Peyer's patch (tissue), 4 donors: ENCODE data around the gene MPZL3. TPM values are rescaled to one million over a fixed set of nuclear protein-coding genes. Genes with fewer than 3 reads are reported as not detected.
"Not testable (repeated sequence)": the region's sequence is repeated elsewhere in the genome, so short reads cannot be mapped to it uniquely, and the experiment has no call there.

Experiments used
- DNase-seq, 3 donors: peaks; one replicate each; pipeline ENCODE4 v3.0.0-alpha.2; 2017 to 2019
- H3K27ac ChIP-seq, 4 donors: fragments of 200-600 bp; sonication (generic); one replicate each; pipeline ENCODE4 v1.5.1; 2016 to 2019
- H3K27me3 ChIP-seq, 2 donors: fragments of 200-600 bp; sonication (generic); one replicate each; pipeline ENCODE4 v1.5.1; 2019
- H3K36me3 ChIP-seq, 3 donors: fragments of 200-600 bp; sonication (generic); one replicate each; pipeline ENCODE4 v1.5.1; 2016 to 2019
- H3K4me1 ChIP-seq, 4 donors: fragments of 200-600 bp; sonication (generic); one replicate each; pipeline ENCODE4 v1.5.1; 2016 to 2019
- H3K4me3 ChIP-seq, 4 donors: fragments of 200-600 bp; sonication (generic); 1 replicate in 3 of 4; 2 replicates in 1 of 4; pipeline ENCODE4 v1.5.1; 2016 to 2019; ENCODE audit warnings: mild to moderate bottlenecking in 1 of 4
- H3K9me3 ChIP-seq, 4 donors: fragments of 200-600 bp; sonication (generic); one replicate each; pipeline ENCODE4 v1.5.1; 2016 to 2019; ENCODE audit warnings: mild to moderate bottlenecking in 1 of 4
- POLR2A ChIP-seq, 2 donors: fragments of 450-650 bp; IDR thresholded peaks; one replicate each; pipeline ENCODE4 v1.5.1; 2017; ENCODE audit warnings: antibody characterized with exemption in 2 of 2, mild to moderate bottlenecking in 2 of 2, moderate library complexity in 2 of 2
- small RNA-seq, 2 donors: library from RNA; depleted of rRNA; stranded (forward); fragments of <200 nt; gene quantifications; one replicate each; pipeline ENCODE3, GENCODE V24; 2016
- total RNA-seq, 4 donors: library from RNA; depleted of rRNA; stranded (reverse); fragments of >200 nt; gene quantifications; one replicate each; pipeline ENCODE4 v1.1.0, GENCODE V29; 2016
- TF ChIP-seq, protein P1 (sequence below), 6 experiments: fragments of 450-650 bp in 4 of 6; fragments of 200-600 bp in 2 of 6; sonication (generic) in 1 of 6; IDR thresholded peaks; one replicate each; pipeline ENCODE4 v1.5.1; 2017 to 2019; ENCODE audit warnings: antibody characterized with exemption in 6 of 6, mild to moderate bottlenecking in 3 of 6, moderate library complexity in 1 of 6

The MPZL3 gene
- total RNA-seq, 4 donors from 2014 or later = 0.83 to 15.4 (median 7.8) TPM

- H3K4me3 ChIP-seq = no peak overlapping the region
- H3K27me3 ChIP-seq = no peaks in the 10 kb centered on the region
- H3K27ac ChIP-seq = no peak overlapping the region
- TF ChIP-seq POLR2A (IDR thresholded peaks at IDR 0.05) = no peak
- TF ChIP-seq, protein P1, sequence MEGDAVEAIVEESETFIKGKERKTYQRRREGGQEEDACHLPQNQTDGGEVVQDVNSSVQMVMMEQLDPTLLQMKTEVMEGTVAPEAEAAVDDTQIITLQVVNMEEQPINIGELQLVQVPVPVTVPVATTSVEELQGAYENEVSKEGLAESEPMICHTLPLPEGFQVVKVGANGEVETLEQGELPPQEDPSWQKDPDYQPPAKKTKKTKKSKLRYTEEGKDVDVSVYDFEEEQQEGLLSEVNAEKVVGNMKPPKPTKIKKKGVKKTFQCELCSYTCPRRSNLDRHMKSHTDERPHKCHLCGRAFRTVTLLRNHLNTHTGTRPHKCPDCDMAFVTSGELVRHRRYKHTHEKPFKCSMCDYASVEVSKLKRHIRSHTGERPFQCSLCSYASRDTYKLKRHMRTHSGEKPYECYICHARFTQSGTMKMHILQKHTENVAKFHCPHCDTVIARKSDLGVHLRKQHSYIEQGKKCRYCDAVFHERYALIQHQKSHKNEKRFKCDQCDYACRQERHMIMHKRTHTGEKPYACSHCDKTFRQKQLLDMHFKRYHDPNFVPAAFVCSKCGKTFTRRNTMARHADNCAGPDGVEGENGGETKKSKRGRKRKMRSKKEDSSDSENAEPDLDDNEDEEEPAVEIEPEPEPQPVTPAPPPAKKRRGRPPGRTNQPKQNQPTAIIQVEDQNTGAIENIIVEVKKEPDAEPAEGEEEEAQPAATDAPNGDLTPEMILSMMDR (IDR thresholded peaks at IDR 0.05) = no peak
- DNase-seq = no peak
- H3K36me3 ChIP-seq = no peaks in the 10 kb centered on the region
- peaks cover 0 to 2% (median 0%) of the 10 kb centered on the region in 4 donors for H3K9me3 ChIP-seq
- H3K4me1 ChIP-seq = no peaks in the 10 kb centered on the region
Measured at GRCh38 chr11:118186346-118187107, 65.6 kb downstream of the MPZL3 start.

DNA sequence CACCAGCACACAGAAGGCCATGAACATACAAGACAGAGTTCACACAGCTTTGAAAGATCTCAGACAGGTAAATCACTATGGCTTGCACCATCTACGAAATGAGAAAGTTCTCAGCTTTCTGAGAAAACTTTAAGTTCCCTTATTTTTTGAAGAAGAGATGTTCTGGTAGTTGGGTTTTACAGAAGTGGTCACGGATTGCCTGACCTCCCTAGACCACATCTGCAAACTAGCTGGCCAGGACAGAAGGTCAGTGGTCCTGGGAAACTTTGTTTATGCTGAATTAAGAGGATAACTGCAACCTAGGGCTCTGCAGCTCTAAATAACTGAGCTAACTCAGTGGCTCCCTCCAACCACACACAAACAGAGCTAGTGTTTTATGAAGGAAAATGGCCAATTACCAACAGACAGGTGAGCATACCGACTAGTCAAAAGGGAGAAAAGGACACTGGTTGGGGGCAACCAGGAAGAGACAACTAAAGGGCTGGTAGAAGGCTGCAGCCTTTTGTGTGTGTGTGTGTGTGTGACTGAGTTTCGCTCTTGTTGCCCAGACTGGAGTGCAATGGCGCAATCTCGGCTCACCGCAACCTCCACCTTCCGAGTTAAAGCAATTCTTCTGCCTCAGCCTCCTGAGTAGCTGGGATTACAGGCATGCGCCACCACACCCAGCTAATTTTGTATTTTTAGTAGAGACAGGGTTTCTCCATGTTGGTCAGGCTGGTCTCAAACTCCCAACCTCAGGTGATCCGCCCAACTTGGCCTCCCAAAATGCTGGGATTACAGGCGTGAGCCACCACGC lies 67.2 kb downstream of the MPZL3 start:
- TF ChIP-seq POLR2A (IDR thresholded peaks at IDR 0.05) = no peak
- TF ChIP-seq, protein P1 (IDR thresholded peaks at IDR 0.05) = no peak
- H3K36me3 ChIP-seq = no peaks in the 10 kb centered on the region
- no peak overlapping the region for H3K4me3 ChIP-seq
- H3K27me3 ChIP-seq = no peaks in the 10 kb centered on the region
- no peak for DNase-seq
- no peak overlapping the region for H3K27ac ChIP-seq
- H3K9me3 ChIP-seq = no peaks in the 10 kb centered on the region
- no peaks in the 10 kb centered on the region for H3K4me1 ChIP-seq

DNA sequence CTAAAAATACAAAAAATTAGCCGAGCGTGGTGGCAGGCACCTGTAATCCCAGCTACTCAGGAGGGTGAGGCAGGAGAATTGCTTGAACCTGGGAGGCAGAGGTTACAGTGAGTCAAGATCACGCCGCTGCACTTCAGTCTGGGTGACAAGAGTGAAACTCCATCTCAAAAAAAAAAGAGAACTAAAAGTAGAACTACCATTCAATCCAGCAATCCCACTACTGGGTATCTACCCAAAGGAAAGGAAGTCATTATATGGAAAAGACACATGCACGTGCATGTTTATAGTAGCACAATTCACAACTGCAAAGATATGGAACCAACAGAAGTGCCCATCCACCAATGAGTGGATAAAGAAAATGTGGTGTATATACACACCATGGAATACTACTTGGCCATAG lies 68.5 kb downstream of the MPZL3 start:
- H3K27ac ChIP-seq, H3K27me3 ChIP-seq, H3K9me3 ChIP-seq, H3K4me1 ChIP-seq, H3K4me3 ChIP-seq, DNase-seq, H3K36me3 ChIP-seq: not testable (repeated sequence)

DNA sequence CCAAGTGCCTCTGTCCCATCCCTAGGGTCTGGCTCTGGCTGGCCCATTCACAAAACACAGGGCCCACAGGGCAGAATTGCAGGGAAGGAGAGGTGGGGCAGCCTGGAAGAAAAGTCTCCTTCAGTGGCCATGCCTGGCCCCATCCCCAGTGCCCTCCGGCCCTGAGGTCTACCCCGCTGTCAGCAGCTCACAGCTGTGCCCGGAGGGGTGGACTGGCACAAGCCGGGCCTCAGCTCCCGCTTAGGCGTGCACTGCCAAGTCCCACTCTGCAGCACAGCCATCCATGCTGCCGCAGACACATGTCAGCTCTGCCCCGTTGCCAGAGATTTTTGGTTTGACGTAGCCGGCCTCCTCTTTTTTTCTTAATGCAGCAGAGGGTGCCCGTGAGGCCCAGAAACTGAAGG lies 71.9 kb downstream of the MPZL3 start:
- Histone ChIP-seq H3K4me1 (no peaks in the 10 kb centered on the region), H3K9me3 (no peaks in the 10 kb centered on the region), H3K4me3 (no peak overlapping the region), H3K27ac (no peak overlapping the region), H3K27me3 (no peaks in the 10 kb centered on the region), H3K36me3 (no peaks in the 10 kb centered on the region)
- DNase-seq = no peak
- TF ChIP-seq, protein P1 (IDR thresholded peaks at IDR 0.05) = no peak
- no peak for TF ChIP-seq POLR2A (IDR thresholded peaks at IDR 0.05)

DNA sequence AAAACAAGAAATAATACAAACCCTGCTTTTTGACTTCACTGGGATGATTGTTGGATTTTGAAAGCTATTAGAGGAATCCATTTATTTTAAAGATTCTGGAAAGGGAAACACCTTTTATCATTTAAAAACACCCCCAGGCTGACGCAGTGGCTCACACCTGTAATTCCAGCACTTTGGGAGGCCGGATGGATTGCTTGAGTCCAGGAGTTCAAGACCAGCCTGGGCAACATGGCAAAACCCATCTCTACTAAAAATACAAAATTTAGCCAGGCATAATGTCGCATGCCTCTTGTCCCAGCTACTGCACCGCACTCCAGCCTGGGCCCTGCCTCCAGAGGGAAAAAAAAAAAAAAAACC lies 75.4 kb downstream of the MPZL3 start:
- Histone ChIP-seq H3K36me3 (no peaks in the 10 kb centered on the region), H3K9me3 (no peaks in the 10 kb centered on the region), H3K4me3 (no peak overlapping the region), H3K4me1 (peaks cover 0 to 2% (median under 1%) of the 10 kb centered on the region in 4 donors), H3K27me3 (no peaks in the 10 kb centered on the region), H3K27ac (no peak overlapping the region)
- TF ChIP-seq, protein P1 (IDR thresholded peaks at IDR 0.05) = no peak
- no peak for TF ChIP-seq POLR2A (IDR thresholded peaks at IDR 0.05)
- DNase-seq = no peak

Small RNA genes lying within 50 kb of the gene (small RNA-seq; reads per million reads assigned to genes)
- gene HSPE1P18 = 0 reads per million in 2 donors

Other genes starting within 250 kb of the MPZL3 start
- gene TMPRSS4, start 175.3 kb downstream of the MPZL3 start, total RNA-seq = 100 to 1,000 TPM in 2 of 4 donors, 10 to 100 TPM in 2; 41.3 to 274 (median 159) TPM
- not detected for gene SMIM35, start 165.4 kb downstream of the MPZL3 start, total RNA-seq
- 1 to 10 TPM in 2 of 4 donors, under 1 TPM in 2; 0.35 to 8.3 (median 1.4) TPM for gene SCN4B, start 99.5 kb downstream of the MPZL3 start, total RNA-seq
- under 1 TPM in 2 of 4 donors, not detected in 2; 0.13 to 0.38 TPM for gene SCN2B, start 75.7 kb downstream of the MPZL3 start, total RNA-seq
- 10 to 100 TPM in 3 of 4 donors, 1 to 10 TPM in 1; 7.5 to 83.3 (median 14.4) TPM for gene JAML, start 27.4 kb downstream of the MPZL3 start, total RNA-seq
- gene MPZL2, start 11.9 kb upstream of the MPZL3 start, total RNA-seq = 10 to 100 TPM; 21.0 to 32.4 (median 22.3) TPM
- 1 to 10 TPM; 6.6 to 9.9 (median 8.7) TPM for gene CD3E, start 52.4 kb upstream of the MPZL3 start, total RNA-seq
- 10 to 100 TPM; 15.4 to 26.6 (median 21.1) TPM for gene CD3D, start 90.3 kb upstream of the MPZL3 start, total RNA-seq
- 1 to 10 TPM; 4.7 to 7.0 (median 5.4) TPM for gene CD3G, start 92.0 kb upstream of the MPZL3 start, total RNA-seq
- 10 to 100 TPM; 47.7 to 60.1 (median 54.1) TPM for gene UBE4A, start 107.2 kb upstream of the MPZL3 start, total RNA-seq
- 10 to 100 TPM; 38.5 to 89.8 (median 51.6) TPM for gene ATP5MG, start 149.2 kb upstream of the MPZL3 start, total RNA-seq
- gene KMT2A, start 184.1 kb upstream of the MPZL3 start, total RNA-seq = 100 to 1,000 TPM in 1 of 4 donors, 10 to 100 TPM in 3; 46.6 to 110 (median 74.3) TPM